NCI-H446 (cell line): Measurements from ENCODE around the gene FAXC.

Experiments
- DNase-seq, 2 experiments: peaks; one replicate each; lab custom pipeline; 2025; lab: John Stamatoyannopoulos, UW

The FAXC gene

DNA sequence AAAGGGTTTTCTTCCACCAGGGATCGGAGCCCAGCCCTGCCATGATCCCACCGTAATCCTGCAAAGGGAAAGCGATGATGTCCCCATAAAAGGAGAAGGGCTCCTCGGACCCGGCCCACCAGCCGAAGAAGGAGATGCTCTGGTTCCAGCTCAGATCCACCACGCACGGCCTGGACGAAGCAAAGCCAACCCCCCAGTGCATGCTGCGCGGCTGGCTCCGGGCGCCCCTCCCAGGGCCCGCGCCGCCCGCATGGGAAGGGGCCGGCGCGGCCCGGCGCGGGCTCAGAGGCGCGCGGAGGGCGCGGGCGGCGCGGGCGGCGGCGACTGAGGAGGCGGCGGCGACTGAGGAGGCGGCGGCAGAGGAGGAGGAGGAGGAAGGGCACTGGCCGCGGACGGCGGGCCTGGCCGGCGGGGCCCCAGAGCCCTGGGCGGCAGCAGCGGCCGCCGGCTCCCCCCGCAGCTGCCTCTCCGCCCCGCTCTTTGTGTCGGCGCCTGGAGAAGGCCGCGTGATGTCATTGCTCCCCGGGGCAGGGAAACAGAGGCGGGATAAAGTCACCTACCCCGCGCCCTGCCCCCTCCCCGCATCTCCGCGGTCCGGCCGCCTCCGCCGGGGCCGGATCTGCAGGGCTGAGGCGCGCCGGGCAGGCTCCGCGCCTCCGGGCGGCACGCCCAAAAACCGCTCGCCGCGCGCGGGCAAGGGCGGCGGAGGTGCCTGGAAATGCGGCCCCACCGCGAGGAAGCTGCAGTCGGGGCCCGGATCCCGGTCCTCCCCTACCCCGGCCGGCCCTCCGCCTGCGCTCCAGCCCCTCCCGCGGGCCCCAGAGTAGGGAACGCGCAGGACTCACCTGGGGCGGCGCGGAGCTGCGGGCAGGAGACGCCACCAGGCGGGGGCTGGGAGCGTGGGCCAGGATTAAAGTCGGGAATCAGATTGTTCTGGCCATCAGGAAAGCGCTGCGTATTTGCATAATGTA is at the start of gene FAXC:
FAXC (minus strand) TSS at position 504 of the 971 bp plus-strand sequence; CDS start at position 202, 302 bp downstream.
- peak in 1 of 2 experiments; percentile 22 for DNase-seq

DNA sequence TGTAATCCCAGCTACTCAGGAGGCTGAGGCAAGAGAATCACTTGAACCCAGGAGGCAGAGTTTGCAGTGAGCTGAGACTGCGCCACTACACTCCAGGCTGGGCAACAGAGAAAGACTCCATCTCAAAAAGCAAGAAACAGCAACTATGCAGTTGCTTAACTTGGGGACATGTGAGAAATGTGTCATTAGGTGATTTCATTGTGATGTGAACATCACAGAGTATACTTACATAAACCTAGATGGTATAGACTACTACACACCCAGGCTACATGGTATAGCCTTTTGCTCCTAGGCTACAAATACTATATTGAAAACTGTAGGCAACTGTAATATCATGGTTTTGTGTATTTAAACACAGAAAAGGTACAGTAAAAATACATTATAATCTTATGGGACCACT is 47.8 kb upstream of the FAXC start:
- no peak for DNase-seq

DNA sequence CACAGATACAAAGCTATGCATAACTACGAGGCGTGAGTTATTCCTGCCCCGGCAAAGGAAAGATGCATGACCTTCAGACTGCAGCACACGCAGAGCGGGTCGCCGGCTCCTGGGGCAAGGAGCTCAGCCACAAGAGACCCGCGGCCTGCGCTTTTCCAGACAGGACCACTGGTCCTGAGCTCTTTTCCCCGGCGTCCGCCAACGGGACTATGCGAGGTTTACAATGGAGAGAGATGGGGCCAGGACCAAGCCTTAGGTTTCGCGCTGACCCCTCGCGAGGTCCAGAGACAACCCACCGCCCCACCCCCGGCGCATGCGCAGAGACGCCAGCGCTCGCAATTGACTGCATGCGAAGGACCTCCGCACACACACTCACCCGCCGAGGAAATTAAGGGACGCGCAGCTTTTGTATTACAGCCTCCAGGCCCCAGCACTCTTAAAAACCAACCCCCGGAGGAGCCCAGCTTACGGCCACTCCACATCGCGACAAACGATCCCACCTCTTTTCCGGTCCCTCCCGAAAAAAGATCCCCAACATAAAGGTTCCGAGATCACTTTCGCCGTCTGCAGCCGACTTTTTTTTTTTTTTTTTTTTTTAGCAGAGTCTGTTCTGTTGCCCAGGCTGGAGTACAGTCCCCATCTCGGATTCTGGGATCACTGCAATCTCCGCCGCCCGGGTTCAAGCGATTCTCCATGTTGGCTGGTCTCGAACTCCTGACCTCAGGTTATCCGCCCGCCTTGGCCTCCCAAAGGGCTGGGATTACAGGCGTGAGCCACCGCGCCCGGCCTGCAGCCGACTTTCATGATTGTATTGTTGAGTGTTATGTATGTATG is 44.4 kb upstream of the FAXC start, which contains the start of gene COQ3:
COQ3 (minus strand) TSS at position 498 of the 834 bp plus-strand sequence; CDS start at position 482, 16 bp downstream.
- peak; percentile 51 to 69 for DNase-seq

DNA sequence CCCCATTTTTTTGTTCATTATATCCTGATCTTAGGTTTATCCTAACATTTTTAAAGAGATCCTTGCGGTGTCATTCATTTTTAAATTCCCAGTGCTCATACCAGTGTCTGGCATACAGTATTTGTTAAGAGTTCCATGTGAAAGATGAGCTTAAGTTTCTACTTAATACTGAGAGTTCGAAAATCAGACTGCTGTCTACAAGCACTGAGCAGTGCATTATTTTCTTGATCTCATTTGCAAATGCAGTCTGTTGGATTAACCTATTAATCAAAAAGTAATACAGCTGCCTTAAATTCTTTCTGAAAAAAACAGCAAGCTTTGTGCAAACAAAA is 43.9 kb upstream of the FAXC start:
- no peak for DNase-seq

DNA sequence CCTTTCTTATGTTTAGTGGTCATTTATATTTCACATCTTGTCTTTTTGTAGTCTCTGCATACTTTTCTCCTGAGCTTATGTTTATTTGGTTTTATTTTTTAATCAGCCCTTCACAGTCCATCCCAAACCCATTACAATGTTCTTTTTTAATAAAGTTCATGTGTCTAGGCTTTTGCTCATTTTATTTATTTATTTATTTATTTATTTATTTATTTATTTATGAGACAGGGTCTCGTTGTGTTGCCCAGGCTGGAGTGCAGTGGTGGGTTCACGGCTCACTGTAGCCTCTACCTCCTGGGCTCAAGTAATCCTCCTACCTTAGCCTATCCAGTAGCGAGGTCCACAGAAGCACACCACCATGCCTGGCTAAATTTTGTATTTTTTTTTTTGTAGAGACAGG is 41.4 kb upstream of the FAXC start:
- DNase-seq: no peak

DNA sequence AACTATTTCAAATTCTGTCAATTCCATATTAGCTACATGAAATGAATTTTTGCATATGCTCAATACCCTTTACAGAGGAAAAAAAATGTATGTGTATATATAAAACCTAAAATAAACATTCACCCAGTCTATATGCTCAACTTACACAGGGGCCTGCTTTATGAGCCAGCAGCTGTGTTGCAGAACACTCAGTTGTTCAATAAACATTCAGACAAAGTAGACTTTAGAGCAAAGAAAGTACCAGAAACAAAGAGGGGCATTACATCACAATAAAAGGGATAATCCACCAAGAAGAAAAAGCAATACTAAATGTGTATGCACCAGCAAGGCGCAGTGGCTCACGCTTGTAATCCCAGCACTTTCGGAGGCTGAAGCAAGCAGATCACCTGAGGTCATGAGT is 35.0 kb upstream of the FAXC start:
- no peak for DNase-seq

DNA sequence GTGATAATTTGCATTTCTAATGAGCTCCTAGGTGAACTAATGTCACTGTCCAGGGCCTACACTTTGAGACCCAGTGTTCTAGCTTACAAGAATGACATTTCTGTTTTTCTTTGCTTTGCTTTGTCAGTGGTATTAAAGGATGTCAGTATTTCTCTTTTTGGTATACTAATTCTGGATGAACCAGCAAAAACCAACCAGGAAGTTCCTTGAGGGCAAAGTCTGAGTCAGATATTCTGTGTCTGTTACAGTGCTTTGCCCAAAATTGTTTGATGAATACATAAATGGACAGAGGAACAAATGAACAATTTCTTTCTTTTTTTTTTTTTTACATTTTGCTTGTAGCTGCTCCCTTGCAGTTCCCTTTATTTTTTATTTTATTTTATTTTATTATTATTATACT is 29.2 kb upstream of the FAXC start:
- DNase-seq: no peak

DNA sequence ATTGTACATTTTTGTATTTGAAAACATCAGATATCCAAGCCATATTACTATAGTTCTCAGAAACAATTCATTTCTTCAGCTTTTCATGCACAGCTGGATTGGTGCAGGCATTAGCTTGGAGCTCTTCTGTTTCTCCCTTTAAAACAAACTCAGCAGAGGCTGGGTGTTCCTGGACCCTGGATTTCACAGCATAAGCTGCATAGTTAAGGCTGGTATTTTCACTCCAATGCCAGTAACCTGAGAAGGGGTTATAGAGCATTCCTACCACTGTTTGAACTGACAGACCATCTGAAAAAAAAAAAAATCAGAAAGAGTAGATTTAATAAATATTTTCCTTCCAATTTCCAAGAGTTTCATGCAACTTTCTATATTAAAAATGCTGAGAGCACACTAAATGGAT is 20.1 kb upstream of the FAXC start:
- no peak for DNase-seq

DNA sequence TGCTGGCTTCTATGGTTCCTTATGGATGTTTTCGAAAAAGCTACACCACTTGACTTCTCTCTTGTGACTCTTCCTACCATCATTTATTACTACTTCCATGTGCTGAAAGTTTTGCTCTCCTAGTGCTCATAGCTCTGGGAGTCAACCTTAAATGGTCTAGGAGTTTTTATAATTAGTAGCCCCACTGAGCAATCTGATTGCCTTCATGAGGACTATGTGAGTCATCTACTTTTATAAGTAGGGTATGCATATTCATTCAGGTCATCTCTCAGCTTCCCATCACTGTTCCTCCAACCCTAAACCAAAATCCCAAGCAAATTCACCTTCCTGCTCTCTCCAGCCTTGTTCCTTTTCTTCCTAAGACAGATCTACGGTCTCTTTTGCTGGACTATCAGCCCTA is 17.4 kb upstream of the FAXC start:
- DNase-seq: no peak

DNA sequence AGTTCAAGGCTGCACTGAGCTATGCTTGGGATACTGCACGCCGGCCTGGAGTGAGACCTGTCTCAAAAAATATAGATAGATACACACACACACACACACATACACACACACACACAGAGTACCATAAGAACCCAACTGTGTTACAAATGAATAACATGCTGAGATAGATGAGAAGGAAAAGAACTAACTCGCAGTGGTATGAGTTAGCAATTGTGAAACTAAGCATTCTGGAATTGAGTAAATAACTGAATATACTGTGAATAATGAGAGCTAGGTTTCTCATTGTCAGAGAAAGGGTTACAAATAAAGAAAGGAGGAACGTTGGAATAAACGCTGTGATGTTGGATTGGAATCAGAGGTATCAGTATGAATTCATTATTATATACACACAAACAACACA is 14.6 kb upstream of the FAXC start:
- DNase-seq: no peak

DNA sequence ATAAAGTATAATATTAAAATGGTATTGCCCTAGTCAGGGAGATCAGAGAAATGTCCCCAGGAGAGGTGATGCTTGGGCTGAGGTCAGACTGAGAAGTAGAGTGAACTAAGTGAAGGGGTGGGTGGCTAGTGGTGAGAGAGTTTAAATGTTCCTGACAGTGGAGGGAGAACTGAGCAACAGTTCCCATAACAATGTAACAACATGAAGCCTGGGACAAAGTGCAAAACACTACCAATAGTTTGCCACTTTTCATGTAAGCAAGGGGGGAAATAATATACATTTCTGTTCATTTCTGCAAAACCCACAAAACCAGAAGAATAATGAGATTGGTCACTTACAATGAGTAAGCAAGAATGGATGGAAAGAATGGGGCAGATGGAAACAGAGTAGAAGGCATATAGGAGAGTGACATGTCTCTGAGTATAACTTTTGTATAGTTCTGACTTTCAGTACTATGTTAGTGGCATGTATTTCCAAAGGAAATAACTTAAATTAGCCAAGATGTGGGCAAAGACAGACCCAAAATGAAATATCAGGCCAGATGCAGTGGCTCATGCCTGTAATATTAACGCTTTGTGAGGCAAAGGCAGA is 13.3 kb upstream of the FAXC start:
- no peak for DNase-seq

DNA sequence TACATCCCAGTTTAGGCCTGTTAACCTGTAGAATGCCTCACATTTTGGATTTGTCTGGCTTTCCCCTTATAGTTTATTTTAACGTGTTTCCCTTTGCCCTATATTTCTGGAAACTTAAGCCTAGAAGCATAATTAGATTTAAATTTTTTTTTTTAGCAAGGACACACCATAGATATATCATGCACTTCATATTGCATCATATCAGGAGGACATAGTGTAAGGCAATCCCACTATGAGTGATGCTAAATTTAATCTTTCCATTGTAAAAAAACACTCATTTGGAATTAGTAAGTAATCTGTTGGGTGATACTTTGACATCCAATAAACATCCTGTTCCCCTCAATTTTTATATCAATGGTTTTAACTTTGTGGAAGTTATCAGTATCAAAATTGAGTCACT is 10.3 kb upstream of the FAXC start:
- no peak for DNase-seq

DNA sequence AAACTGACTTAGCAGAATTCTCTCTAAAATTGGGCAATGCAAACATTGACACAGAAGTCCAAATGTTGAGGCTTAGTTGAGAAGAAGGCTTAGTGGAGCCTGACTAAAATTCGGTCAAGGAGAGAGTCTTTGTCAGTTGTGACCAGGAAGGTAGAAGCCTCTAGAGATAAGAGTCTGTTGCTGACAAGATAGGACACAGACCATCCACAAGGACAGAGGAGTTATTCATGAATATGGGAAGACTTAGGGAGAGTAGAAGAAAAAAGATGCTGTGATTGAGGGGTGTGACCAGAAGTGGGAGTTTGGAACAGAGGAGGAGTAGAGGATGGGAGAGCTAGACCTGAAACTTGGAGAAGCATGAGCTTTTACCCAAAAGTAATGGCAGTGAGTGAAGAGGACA is 7.2 kb upstream of the FAXC start:
- no peak for DNase-seq

DNA sequence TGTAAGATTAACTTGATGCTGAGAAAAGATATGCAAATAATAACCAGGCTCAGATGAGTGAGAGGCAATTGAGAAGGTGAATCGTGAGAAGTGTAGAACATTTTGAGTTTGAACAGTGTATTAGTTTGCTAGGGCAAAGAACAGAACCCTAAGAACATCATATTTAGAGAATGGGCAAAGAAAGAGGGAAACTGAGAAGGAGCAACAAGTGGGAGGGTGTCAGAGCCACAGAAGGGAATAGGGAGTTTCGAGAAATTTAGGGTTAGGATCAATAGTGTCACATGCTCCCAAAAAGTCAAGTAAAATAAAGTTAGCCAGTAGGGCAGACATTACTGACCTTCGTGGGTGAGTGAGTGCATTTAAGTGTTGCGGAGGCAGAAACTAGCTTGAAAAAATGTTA is 5.5 kb upstream of the FAXC start:
- DNase-seq: no peak

DNA sequence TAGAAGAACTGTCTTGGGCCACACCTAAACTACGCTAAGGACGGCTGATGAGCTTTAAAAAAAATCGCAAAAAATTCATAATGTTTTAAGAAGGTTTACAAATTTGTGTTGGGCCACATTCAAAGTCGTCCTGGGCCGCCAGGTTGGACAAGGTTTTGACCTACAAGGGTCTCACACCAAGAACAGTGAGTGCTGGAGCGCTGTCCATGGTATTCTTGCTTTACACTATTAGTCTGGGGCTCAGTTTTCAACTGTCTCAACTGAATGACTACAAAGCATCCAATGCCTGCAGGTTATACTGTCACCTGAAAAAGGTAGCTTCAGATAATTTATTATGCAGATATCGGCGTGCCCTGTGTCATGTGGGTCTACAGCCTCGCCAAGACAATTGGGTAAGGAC is 3.7 kb upstream of the FAXC start:
- DNase-seq: no peak

DNA sequence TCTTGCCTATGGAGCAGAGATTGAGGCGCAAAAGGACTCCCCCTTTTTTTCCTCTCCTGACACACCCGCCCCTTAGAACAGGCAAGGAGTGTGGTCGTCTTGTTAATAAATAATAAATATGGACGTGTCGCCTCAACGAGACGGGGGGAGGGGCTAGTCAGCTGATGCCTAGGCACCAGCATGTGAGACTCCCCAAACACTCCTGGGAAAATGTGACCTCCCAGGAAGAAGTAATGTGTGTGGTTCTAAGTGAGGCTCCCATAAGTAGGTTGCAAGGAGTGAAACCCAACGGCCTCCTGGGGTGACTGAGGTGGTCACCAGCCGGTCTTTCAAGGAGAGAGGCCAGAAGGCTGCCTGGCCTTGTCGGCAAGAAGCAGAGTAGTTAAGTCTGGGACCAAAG is 1.1 kb upstream of the FAXC start:
- DNase-seq: no peak

DNA sequence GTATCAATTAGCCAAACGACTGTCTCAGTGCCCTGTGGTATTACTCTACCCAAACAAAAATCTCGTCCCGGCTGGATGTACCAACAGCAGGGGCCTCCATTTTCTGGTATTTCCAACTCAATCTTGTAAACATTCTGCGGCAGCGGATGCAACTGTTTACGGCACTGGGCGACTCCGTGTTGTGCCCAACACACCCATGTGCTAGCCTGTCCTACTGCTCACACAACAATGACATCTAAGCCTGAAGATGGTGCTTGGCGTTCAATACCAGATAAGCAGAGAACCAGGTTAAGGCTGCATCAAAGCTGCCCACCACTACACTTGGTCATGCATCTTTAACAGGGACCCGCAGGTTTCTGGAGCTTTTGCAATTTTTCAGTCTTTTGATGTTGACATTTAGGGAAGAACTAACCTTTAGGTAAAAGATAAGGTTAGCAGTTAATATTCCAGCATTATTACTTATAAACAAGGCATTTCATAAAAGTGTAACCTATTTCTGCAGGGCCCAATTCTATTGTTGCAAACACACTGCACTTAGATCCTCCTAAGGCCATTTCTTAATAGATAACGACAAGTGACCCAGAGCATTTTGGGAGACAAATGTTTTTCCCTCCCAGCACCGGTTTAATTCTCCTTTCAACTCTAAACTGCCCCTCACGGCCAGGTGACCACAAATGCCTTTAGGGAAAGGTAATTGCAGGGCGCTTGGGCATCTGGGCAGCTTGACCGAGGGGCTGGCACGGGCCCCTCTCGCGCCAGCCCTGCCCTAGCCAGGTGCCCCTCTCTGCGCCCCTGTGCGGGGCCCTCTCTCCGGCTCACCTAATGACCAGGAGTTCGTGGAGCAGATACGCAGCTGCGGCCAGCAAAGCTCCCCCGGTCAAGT is 945 bp downstream of the FAXC start:
- DNase-seq: no peak

DNA sequence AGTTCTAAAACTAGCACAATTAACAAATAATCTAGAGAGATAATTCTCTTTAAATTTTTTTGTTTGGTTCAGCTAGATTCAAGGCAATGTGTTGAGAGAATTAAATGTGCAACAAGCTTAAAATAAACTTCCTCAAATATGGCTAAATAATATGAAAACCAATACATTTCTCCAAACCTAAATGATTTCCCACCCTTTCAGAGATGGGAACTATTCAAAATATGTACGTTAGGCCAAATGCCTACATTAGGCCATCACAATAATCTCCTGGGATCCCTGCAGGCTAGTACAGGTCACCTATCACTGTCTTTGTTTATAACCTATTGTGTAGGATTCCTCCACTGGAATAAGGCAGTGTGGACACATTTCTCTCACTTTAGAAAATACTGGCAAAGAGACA is 1.7 kb downstream of the FAXC start:
- no peak for DNase-seq

DNA sequence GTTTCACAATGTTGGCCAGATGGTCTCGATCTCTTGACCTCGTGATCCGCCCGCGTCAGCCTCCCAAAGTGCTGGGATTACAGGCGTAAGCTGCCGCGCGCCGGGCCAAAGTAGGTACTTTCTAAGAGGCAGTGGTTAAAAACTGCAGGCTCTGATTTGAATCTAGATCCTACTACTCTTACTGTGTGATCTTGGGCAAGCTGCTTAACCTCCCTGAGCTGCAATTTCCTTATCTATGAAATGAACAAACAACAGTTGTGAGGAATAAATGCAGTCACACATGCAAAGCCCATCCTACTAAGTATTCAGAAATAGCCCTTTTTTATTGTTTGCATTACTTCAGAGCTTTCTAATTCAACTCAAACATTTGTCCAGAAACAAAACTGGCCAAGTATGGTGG is 2.9 kb downstream of the FAXC start:
- no peak for DNase-seq

DNA sequence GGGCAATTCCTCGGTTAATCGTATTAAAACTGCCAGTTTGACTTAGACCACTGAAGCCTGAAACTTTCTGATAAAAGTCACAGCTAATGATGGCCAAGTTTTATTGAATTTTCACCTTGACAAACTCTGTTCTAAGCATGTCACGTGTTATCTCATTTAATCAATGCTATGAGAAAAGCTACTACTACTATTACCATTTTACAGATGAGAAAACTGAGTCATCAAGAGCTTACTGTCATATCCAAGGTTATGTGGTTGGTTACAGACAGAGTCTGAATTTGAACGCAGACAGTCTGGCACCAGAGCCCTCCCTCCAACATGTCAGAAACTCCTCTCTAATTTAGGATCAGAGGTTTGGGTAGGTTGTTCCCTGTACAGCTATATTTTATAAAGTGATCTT is 4.3 kb downstream of the FAXC start:
- DNase-seq: no peak

DNA sequence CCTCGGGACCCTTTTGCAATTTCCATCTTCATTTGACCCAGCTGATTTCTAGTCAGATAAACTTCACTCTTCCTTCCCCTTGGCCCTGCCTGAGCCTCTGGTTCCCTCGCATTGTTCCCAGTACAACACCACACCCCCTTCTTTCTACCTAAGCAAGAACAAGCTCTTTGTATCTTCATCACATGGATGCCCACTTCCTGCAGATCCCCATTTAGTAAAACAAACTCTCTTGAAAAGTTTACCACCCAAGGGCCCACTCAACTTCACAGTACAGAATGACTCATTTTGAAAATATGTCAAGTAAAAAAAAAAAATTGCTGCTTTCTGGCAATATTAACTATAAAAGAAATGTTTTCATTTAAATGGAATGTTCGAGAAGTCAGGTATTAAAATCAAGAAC is 5.2 kb downstream of the FAXC start:
- DNase-seq: no peak
